ENCODE results near the gene TTC7B.

GRCh38 chr14:90818715-90819114, 2.5 kb upstream of the TTC7B start:
- TF ChIP-seq YY1 (IDR thresholded peaks at IDR 0.05; ENCODE audit: insufficient read depth, insufficient read length) (no peak), SUZ12 (IDR thresholded peaks at IDR 0.05; ENCODE audit: extremely low read depth, insufficient read depth, insufficient read length) (no peak)

All from NT2/D1 (cell line).